AML-193 (cell line): Measurements from ENCODE around the gene LDLRAD4.

ENCODE experiments used
- DNase-seq, 2 experiments: peaks; one replicate each; lab custom pipeline; 2025; lab: John Stamatoyannopoulos, UW

Gene LDLRAD4

DNA sequence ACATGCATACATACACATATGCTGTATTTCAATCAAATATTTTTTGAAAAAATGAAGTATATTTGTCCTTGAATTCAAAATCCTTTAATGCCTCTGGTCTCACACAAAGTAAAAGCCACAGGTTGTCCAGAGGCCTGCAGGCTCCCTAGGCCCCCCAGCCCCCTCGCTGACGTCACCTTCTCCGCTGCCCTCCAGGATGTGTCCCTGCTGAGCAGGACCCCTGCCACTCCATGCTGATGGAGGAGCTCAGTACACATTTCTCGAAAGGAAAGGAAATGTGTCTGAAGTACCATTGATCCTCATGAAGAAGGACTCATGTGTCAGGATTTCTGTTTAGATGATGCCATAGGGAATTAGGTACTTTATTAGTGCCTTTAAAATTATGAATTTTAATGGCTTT is 212.1 kb downstream of the LDLRAD4 start:
- no peak for DNase-seq

DNA sequence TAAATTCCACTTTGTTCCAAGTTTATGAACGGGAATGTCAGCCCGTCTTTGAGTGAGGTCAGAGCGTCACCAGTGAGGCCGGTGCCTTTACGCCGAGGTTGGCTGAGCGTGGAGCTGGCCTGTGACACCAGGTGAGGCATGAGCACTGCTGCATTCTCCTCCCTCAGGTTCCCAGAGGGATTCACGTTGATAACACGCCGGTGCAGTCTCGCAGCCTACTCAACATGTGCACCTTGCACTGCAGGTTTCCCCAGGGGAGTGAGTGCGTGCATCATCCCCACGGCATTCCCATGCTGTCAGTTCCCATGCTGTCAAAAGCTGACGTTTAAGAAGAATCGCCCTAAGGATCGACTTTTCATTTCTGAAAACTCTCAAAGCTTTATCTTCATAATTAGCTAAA is 213.3 kb downstream of the LDLRAD4 start:
- no peak for DNase-seq

DNA sequence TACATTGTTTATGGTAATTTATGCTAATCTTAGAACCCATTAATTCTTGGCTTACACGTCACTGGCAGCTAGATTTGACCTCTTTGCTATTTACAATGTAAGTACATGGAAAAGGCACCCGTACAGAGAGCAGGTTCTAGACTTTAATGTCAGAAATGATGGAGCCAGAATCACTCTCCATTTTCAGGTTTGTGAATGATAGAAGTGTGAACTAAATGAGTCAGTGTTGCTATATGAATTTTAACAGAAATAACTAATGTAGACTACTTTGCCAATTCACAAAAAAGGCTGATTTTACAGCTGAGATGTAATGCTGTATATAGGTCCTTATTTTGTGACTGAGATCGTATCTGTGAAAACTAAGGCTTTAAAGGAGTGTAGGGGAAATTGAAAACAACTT is 214.6 kb downstream of the LDLRAD4 start:
- no peak for DNase-seq

DNA sequence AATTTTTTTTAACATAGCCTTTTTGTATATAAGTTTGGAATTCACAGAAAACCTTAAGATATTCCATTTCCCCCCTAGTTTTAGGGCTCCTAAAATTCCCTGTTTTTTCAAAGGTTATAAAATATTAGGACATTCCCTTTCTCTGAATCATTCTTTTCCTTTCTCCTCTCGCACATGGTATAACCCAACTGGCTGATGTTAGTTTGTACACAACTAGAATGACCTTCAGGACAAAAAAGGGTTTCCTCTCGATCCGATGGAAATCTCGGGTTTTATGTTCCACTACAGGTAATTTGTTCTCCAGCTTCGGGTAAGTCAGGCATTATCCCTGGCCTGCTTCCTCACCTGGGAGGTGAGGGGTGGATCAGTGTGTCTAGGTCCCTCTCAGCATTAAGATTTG is 215.1 kb downstream of the LDLRAD4 start:
- no peak for DNase-seq

DNA sequence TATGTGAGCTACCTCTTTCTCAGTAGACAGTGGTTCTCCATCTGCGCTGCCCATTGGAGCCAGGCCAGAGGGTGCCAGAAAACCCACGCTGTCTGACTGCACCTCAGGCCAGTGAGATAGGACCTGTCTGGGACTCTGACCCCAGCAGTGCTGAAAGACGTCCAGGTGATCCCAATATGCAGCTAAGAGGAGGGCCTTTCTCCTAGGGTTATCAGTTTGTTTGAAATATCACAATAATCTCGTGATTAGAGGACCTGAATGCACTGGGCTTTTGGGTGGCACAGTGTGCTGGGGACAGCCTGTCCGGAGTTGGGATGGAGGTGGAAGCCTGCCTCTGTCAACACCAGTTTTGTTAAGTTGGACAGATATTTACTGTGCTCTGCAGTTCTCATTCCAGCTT is 216.3 kb downstream of the LDLRAD4 start:
- no peak for DNase-seq

DNA sequence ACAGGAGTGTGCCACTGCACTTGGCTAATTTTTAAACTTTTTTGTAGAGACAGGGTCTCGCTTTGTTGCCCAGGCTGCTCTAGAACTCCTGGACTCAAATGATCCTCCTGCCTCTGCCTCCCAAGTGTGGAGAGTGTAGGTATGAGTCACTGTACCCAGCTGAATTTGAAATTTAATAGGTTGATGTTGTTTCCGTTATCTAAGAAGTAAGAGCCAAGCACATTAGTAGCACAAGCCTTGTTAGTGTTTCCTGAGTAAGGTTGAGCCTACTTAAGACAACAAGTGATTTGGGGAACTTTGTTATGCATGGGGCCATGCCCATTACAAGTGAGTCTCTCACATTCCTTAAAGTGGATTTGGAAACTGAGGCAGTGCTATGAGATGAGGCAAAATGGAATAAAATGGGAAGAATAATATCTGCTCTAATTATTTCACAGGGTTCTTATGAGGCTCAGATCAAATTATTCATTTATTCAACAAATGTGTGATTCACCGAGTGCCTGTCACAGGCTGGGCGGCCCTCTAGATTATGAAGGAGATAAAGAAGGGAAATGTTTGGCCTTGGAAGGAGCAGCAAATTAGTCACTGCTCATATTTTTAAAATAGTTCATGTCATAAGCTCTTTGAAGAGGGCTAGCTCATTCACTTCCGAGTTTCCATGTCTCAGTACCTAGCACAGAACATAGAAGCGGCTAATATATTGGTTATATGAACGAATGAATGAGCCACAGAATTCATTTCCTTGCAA is 217.2 kb downstream of the LDLRAD4 start:
- DNase-seq = no peak

DNA sequence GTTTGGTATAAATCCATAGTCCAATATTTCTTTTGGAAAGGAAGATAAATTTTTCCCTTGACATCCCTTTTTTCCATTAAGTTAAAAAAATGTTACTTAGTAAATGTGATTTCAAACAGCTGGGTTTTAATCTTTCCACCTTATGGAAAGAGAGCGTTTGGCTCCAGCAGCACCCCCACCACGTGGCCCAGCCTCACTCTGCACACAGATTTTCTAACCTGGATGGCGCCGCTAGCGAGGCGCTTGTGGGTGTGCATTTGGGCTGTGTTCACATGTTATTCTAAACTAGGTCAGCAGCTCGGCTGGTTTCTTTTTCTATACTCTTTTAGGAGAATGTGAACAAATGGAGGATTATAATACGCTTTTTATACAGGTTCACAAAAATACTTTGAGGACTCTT is 218.0 kb downstream of the LDLRAD4 start:
- DNase-seq = no peak

DNA sequence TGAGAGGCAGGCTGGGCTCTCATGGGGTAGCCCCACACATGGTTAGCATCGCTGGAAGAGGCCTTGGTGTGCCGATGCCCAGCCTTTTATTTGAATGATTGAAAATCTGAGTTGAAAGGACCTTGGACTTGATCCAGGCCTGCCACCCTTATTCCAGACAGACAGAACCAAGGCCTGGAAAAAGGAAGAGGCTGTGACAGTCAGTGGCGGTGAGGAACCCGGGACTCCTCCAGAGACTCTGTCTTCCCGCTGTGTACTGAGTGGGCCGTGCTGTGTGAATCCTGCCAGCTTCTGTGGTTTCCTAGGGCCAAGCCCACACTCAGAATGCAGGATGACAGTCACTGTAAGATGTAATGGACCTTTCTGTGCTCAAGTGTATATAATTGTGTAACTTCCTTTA is 218.5 kb downstream of the LDLRAD4 start:
- DNase-seq = peak; percentile 40 to 46

DNA sequence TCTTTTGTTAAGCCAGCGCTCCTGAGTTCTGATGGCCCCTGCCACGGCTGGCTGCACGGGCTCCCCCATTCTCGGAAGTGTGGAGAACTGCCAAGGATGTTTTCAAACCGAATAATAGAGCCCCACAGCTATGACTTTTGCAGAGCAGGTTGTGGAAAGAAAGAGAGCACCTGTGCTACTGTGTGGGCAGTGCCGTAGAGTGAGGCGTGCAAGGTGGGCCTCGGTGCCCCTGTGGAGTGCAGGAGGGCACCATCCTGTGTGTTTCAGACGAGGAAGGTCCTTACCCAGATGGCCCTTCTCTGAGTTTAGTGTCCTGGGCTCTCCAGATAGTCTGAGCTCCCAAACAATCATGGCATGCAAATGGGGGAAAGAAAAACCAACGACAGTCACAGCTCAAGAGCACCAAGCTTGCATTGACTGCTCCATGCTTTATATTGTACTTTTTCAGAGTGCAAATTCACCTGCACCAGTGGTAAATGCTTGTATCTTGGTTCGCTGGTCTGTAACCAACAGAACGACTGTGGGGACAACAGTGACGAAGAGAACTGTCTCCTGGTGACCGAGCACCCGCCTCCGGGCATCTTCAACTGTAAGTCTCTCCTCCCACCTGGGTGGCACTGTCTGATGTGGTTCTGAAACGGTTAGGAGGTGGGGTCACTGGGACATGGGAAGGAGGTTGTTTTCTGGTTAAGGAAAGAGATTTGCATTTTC is 219.4 kb downstream of the LDLRAD4 start:
- DNase-seq = no peak

DNA sequence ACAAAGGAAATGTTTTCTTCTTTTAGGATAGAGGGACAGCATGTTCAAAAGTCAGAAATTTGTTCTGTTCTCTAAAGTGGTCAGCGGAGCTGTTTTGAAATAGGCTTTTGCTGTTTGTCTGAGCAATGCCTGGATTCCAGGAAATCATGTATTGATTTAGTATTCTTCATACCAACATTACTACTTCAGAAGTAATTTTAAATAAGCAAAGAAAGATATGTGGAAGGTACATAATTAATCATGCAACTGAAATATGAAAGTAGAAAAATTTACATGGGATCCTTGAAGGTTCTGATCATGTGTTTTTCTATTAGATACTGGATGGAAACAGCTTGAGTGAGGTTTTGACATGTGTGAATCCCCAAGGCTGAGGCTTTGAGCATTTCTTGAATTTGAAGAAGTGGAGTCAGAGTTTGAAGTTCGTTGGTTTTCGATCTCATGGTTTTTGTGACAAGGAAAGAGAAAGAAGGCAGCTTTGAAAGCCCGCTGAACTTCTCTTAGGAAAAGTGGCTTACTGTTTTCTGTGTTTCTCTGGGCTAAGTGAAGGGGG is 220.0 kb downstream of the LDLRAD4 start:
- DNase-seq = no peak

DNA sequence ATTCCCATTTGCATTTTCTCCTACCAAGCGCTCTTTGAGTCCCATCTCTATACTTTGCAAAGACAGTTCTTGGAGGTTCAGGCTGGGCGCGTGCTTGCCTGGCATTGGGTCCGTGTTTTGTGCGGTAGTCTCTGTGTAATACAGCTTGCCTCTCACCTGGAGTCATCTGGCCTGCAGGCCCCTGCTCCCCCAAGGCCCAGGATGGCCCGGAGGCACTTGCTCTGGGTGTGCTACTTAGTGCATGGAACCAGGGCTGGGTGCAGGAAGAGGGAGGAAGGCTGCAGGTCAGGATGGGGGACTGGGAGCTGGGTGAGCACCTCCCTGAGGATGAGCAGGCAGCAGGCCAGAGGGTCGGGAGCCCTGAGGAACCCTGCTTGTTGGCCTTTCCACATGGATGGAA is 220.9 kb downstream of the LDLRAD4 start:
- no peak for DNase-seq

DNA sequence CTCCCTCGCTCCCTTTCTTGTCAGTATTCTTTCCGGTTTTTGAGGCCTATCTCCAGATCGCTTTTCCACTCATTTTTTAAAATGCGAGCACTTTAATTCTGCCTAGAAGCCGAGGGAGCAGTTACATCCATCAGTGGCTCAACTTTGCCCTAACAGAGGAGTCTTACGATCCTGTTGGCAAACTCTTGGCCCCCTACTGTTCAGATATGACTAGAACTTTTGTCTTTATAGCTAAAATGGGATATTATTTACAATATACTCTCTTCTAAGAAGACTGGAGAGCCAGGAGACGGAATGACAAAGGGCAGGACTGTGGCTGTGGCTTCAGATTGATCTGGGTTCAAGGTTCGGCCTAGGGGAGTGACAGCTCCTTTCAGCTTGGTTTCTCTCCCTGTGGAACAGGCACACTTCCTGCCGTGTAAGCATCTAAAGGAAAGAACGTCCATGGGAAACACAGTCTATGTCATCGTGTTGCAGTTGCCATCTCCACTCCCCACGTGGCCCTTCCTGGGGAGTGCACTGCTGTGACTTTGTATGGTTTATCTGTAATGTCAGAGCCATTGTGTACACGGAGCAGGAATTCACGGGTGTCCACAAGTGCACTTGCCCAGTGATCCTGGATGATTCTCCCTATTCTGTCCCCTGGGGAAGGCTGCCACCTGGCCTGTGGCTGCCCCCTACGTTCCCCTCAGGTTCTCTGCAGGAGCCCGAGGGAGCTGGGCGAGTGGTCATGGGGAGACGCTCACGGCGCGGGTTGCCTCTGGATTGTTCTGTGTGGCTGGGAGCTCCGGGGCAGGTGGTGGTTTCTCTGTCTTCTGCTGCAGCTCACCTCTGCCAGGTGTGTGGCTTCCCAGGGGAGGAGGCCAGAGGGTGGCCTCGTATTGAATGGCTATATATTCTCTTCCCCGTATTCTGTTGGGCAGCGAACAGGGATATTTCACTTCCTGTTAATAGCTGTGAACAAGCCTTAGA is 222.0 kb downstream of the LDLRAD4 start:
- no peak for DNase-seq

DNA sequence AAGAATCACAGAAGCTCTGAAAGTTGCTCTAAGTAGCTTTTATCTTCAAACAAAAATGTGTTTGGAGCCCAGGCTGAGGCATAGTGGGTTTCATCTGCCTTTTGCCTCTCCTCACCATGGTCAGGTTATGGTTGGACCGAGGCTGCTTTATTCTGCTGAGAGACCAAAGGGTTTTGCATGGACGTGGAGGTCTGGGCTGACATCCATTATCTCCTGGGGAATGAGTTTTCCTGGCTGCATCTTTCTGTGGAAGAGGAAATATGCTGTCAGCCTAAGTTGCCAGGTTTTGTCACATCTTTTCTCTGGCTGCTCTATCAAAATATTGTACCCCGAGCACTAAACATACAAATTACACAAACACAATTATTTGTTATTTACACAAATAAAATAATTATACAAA is 223.2 kb downstream of the LDLRAD4 start:
- no peak for DNase-seq

DNA sequence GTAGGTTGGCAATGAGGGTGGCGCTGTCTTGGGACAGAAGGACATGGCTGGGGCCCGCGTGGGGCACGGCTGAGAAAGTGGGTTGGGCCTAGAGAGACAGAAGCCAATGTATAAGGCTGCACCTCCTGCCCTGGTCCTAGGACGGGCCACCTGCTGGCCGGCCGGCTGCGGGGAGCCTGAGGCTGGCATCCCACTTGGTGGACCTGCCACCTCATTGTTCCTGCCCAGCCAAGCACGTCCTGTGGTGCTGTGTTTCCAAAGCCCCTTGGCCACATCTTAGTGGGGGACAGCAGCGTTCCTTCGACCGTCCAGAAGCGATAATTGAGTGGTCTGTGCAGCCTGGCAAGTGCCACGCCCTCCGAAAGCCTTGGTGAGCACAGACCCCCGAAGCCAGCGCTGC is 223.9 kb downstream of the LDLRAD4 start:
- no peak for DNase-seq

DNA sequence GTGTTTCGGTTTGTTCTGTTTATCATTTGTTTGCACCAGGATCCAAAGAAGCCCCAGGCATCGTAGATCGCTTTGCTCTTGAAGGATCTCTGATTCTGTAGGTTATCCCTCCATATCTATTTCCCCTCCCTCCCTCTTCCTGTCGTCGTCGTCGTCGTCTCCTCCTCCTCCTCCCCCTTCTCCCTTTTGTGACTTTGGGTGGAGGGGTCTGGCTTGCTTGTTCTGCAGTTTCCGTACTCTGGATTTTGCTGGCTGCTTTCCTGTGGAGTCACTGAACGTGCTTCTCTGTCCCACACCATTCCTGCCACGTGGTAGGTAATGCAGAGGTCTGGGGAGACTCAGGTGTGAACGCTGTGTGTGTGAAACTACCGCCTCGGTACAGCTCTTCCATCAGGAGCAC is 225.0 kb downstream of the LDLRAD4 start:
- DNase-seq = no peak

DNA sequence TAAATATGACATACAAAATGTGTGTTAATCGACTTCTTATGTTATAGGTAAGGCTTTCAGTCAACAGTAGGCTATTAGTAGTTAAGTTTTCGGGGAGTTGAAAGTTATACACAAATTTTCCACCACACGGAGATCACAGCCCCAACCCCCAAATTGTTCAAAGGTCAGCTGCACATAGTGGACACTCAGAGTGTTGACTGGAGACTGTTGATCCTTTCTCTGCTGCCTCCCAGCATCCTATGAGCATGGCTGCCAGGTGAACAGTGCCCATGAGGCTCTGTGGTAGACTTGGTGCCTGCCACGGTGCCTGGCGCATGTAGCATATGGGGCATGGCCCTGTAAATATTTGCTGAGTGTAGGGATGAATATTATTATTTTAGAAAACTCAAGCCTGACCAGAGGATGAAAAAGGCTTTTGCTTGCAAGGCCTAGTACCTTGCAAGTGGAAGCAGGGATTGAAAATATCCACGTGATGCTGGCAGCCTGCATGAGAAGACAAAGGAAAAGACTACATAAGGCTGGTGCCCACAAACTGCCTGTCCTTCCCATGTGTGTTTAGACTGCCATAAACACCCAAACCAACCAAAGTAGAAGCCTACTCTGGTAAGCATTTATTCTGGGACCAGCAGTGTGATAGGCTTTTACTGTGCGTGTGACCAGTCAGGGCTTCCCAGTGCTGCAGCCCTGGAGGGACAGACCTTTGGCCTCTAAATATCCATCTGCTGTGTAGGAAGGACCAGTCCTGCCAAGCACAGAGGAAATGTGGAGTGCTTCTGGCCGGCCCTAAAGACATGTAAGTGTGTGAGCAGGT is 226.1 kb downstream of the LDLRAD4 start:
- no peak for DNase-seq

DNA sequence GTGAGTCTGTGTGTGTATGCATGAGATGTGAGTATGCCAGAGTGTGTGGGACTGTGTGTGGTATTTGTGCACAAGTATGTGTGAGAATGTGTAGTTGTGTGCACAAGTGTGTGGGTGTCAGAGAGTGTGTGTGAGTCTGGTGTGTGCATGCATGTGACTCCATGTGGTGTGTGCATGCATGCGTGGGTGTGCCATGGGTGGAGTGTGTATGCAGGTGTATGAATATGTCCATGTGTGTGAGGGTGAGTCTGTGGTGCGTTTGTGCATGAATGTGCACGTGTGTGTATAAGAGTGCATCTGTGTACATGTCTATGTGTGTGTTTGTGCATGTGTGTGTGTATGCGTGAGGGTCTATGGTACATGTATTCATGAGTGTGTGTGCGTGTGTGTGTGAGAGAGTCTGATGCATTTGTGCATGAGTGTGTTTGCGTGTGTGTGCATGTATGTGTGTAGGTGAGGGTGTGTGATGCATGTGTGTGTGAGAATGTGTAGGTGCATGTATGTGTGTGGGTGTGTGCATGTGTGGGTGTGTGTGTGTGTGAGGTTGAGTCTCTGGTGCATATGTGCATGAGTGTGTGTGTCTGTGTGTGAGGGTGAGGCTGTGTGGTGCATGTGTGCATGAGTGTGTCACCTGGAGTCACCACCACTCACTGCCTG is 226.8 kb downstream of the LDLRAD4 start:
- no peak for DNase-seq

DNA sequence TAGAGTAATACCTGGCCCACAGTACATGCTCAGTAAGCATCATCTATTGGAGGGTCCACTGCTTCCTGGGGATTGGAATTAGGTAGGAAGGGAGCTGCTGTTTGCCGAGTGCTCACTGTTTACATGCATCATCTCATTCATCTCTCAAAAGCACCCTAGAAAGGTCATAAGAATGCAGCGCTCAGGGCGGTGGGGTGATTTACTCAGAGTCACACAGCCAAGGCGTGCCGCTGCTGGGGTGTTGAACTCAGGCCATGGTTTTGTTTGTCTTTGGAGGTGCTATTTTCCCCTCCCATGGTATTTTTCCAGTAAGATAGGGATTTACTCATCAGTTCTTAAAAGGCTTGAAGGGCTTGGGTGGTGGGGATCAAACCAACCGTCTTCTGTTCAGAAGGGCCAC is 227.5 kb downstream of the LDLRAD4 start:
- DNase-seq = no peak

DNA sequence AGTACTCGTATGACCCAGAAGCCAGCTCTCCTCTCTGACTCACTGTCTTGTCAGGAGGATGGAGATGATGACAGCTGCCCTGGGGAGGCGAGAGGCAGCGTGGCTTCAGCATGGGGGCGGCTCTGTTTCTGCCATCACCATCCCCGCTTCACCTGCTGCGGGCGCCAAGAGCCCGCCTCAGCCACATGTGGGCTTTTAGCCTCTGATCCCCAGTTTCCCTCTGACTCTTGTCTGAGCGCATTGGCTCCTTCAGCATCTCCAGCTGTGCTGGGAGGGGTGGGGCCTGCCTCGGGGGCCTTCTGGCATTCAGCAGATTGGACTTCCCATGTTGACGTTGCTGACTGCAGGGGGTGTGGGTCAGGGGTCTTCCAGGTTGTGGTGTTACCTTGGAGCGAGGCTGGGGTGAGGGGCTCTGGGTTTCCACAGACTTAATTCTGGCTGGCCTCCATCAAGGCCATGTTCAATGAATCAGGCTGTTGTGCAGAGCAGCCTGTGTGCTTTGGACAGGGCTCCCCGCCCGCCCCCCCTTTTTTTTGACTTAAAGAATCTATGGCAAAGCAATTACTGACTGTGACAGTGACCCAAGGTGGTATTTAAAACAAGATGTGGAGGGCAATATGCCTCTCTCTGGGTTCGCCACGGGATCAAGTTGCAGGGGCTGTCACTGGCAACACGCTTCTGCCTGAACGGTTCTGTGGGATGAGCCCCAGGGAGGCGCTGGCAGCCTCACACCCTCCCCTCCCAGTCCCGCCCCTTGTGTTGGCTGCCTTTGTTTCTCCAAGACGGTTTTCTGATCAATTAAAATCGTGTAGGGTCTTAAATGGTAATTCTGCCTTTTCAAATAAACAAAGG is 228.3 kb downstream of the LDLRAD4 start:
- no peak for DNase-seq
